Colonic mucosa (tissue), 4 donors: Measurements from ENCODE around the gene SHMT2. TPM values are rescaled to one million over a fixed set of nuclear protein-coding genes. Genes with fewer than 3 reads are reported as not detected.

Experiments used
- DNase-seq: peaks from one replicate; pipeline ENCODE4 v3.0.0-alpha.2; 2020
- H3K27ac ChIP-seq: fragments of 200-600 bp; one replicate; pipeline ENCODE4 v1.8.0; 2021
- H3K27me3 ChIP-seq: fragments of 200-600 bp; one replicate; pipeline ENCODE4 v1.8.0; 2021
- H3K36me3 ChIP-seq: fragments of 200-600 bp; one replicate; pipeline ENCODE4 v1.8.0; 2021
- H3K4me1 ChIP-seq: fragments of 200-600 bp; one replicate; pipeline ENCODE4 v1.8.0; 2021; ENCODE audit warnings: mild to moderate bottlenecking
- H3K4me3 ChIP-seq: fragments of 200-600 bp; one replicate; pipeline ENCODE4 v1.8.0; 2021
- H3K9ac ChIP-seq, 2 donors: one replicate each; pipeline ENCODE4 v1.7.0; 2013; ENCODE audit warnings: control low read depth in 2 of 2, low read depth in 2 of 2, low read length in 2 of 2
- H3K9me3 ChIP-seq: fragments of 200-600 bp; one replicate; pipeline ENCODE4 v1.8.0; 2021
- intact Hi-C: fragments of 100-400 bp; cut with DNase I; formaldehyde crosslinking; loops from one replicate; pipeline ENCODE4 v1.14.1; 2022
- total RNA-seq, 2 donors: library from RNA; stranded (reverse); fragmentation: NEBNext Ultra II Directional in 1 of 2; extraction: Animal tissue kit (Norgen Biotek cat#: 25700) in 1 of 2; gene quantifications; one replicate each; pipeline ENCODE4 v1.2.1, GENCODE V29; 2021
- TF ChIP-seq, protein P1 (sequence below): fragments of 200-600 bp; IDR thresholded peaks from one replicate; pipeline ENCODE4 v1.8.0; 2022; ENCODE audit warnings: antibody characterized with exemption, mild to moderate bottlenecking
- donor health status: healthy.
- donor health status: DM: no; HTN: no; CAD: no.
- donor health status: DM: no; HTN: no; CAD: no.

SHMT2 gene
- total RNA-seq, 2 donors from 2014 or later: 69.4 to 160 TPM

- TF ChIP-seq, protein P1, sequence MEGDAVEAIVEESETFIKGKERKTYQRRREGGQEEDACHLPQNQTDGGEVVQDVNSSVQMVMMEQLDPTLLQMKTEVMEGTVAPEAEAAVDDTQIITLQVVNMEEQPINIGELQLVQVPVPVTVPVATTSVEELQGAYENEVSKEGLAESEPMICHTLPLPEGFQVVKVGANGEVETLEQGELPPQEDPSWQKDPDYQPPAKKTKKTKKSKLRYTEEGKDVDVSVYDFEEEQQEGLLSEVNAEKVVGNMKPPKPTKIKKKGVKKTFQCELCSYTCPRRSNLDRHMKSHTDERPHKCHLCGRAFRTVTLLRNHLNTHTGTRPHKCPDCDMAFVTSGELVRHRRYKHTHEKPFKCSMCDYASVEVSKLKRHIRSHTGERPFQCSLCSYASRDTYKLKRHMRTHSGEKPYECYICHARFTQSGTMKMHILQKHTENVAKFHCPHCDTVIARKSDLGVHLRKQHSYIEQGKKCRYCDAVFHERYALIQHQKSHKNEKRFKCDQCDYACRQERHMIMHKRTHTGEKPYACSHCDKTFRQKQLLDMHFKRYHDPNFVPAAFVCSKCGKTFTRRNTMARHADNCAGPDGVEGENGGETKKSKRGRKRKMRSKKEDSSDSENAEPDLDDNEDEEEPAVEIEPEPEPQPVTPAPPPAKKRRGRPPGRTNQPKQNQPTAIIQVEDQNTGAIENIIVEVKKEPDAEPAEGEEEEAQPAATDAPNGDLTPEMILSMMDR: no peak
- no peaks in the 10 kb centered on the region for H3K27me3 ChIP-seq
- no peak overlapping the region for H3K4me3 ChIP-seq
- H3K9me3 ChIP-seq: no peaks in the 10 kb centered on the region
- no peaks in the 10 kb centered on the region for H3K4me1 ChIP-seq
- intact Hi-C loops: loop anchor here (2.0 to 10.0 kb wide), 2 partner anchors 59 to 169 kb away; partner anchors contain the start of gene TAC3
- H3K27ac ChIP-seq: no peak overlapping the region
- peaks cover 7% of the 10 kb centered on the region for H3K36me3 ChIP-seq
- DNase-seq: no peak
- no peak overlapping the region for H3K9ac ChIP-seq
Observed at GRCh38 chr12:57183939-57184725, 45.4 kb upstream of the SHMT2 start.

DNA sequence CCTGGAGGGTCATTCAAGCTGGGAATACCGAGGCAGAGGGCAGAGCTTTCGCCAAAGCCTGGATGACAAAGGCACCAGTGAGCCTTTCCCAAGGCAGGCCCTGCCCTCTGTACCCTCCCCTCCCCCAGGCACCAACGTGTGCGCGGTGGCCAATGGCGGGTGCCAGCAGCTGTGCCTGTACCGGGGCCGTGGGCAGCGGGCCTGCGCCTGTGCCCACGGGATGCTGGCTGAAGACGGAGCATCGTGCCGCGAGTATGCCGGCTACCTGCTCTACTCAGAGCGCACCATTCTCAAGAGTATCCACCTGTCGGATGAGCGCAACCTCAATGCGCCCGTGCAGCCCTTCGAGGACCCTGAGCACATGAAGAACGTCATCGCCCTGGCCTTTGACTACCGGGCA lies 44.1 kb upstream of the SHMT2 start:
- DNase-seq: no peak
- H3K9me3 ChIP-seq: no peaks in the 10 kb centered on the region
- no peaks in the 10 kb centered on the region for H3K4me1 ChIP-seq
- no peak overlapping the region for H3K4me3 ChIP-seq
- TF ChIP-seq, protein P1: no peak
- no peak overlapping the region for H3K27ac ChIP-seq
- peaks cover 7% of the 10 kb centered on the region for H3K36me3 ChIP-seq
- H3K27me3 ChIP-seq: no peaks in the 10 kb centered on the region
- no peak overlapping the region for H3K9ac ChIP-seq
- intact Hi-C loops: loop anchor here (10.0 kb wide), 1 partner anchor 171 kb away; the partner anchor contains the start of gene TAC3

- no peak for DNase-seq
- no peaks in the 10 kb centered on the region for H3K27me3 ChIP-seq
- TF ChIP-seq, protein P1: no peak
- H3K36me3 ChIP-seq: peaks cover 7% of the 10 kb centered on the region
- H3K4me1 ChIP-seq: no peaks in the 10 kb centered on the region
- intact Hi-C loops: loop anchor here (10.0 kb wide), 1 partner anchor 171 kb away; the partner anchor contains the start of gene TAC3
- no peaks in the 10 kb centered on the region for H3K9me3 ChIP-seq
- no peak overlapping the region for H3K9ac ChIP-seq
- H3K27ac ChIP-seq: no peak overlapping the region
- no peak overlapping the region for H3K4me3 ChIP-seq
Observed at GRCh38 chr12:57185906-57186508, 43.5 kb upstream of the SHMT2 start.

GRCh38 chr12:57187222-57188089 lies 42.1 kb upstream of the SHMT2 start:
- TF ChIP-seq, protein P1: no peak
- Histone ChIP-seq H3K4me1 (no peaks in the 10 kb centered on the region), H3K27me3 (no peaks in the 10 kb centered on the region), H3K9ac (no peak overlapping the region), H3K36me3 (peaks cover 7% of the 10 kb centered on the region), H3K9me3 (no peaks in the 10 kb centered on the region), H3K4me3 (no peak overlapping the region), H3K27ac (no peak overlapping the region)
- intact Hi-C loops: loop anchor here (10.0 kb wide), 1 partner anchor 173 kb away; the partner anchor contains the start of gene TAC3
- no peak for DNase-seq

- H3K4me3 ChIP-seq: no peak overlapping the region
- no peaks in the 10 kb centered on the region for H3K27me3 ChIP-seq
- no peaks in the 10 kb centered on the region for H3K9me3 ChIP-seq
- DNase-seq: no peak
- no peak overlapping the region for H3K27ac ChIP-seq
- intact Hi-C loops: loop anchor here (10.0 kb wide), 1 partner anchor 173 kb away; the partner anchor contains the start of gene TAC3
- no peaks in the 10 kb centered on the region for H3K4me1 ChIP-seq
- no peak overlapping the region for H3K9ac ChIP-seq
- TF ChIP-seq, protein P1: no peak
- H3K36me3 ChIP-seq: peaks cover 7% of the 10 kb centered on the region
Observed at GRCh38 chr12:57188090-57188425, 41.5 kb upstream of the SHMT2 start.
